Stimulated activated CD8-positive, alpha-beta memory T cell treated with anti-CD3 and anti-CD28 coated beads, Interleukin-12 subunit alpha, Interleukin-12 subunit beta, amount 100 ng/mL, for 1 hour (primary cell): ENCODE data around the gene VSTM2B.

Experiments
- DNase-seq: peaks from one replicate; pipeline ENCODE4 v3.0.0-alpha.2; 2020; ENCODE audit warnings: low read depth

The VSTM2B gene

DNA sequence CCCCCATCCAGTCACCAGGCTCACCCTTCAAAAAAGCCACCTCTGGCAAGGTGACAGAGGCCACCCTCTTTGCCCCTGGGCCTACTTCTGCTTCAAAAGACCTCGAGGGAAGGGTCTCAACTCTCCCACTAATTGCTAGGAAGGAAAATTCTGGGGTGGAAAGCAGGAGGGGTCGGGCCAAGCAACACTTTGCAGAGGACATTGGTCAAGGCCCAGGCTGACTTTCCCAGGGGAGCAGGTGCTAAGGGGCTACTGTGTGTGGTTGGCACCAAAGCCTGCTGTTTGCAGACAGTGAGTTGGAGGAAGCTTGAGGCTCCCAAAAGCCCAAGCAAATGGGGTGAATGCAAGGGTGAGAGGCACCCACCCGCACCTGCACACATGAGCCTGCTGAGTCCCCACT lies 28.6 kb upstream of the VSTM2B start:
- DNase-seq = no peak

DNA sequence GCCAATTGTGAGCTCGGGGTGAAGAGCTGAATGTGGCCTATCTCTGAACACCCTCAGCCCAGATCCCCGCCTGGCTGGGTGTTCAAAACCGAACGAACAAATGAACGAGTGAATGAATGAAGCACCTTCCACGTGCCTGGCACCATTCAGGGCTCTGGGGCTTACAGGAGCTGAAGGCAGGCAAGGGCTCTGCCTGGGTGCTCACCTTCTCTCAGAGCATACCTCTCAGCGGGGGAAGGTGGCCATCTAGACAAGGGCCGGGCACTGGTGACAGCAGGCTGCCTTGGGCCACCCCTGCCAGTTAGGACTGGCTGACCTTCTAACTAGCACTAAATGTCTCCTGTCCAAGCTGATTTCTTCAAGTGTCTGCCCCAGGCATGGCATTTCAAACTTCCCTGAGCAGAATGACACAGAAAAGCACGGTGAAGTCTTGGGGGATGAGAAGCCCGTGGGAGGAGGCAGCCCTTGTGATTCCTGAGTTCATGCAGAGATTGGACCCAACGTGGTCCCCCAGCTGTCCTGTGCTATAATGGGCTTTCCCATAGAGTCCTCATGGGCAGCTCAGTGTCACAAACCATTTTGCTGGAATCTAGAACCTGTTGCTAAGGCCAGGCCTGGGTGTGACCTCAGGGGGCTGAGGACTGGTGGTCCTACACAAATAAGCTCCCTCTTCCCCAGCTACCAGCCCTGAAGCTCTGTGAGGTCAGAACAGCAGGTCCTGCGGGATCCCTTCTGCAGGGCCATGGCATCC lies 27.9 kb upstream of the VSTM2B start:
- no peak for DNase-seq

DNA sequence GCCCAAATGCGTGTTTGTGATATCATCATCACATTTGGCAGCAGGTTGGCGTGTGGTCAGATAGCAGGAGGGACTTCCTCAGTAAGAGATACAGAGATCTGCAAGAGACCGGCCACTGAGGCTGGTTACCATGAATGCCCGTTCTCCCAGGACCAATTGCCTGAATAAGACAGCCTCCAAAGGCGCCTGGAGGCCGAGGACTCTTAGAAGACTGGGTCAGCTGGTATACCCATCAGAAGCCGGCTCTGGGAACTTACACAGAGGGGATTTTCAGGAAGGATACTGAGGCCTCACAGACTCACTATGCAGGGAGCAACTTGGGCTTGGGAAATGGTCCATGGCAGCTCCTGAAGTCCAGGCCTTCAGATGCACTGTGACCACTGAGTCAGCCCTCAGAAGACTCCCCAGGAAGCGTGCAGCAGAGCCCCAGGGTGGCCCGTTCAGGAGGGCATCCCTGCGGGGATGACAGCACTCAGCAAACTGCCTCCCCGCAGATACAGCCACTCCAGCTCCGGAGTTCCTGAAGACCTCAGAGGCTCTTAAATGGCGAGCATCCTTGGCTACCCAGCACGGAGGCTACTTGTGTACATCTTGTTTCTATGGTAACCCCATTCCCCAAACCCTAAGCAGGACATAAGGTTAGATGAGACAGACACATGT lies 26.4 kb upstream of the VSTM2B start:
- DNase-seq = no peak

DNA sequence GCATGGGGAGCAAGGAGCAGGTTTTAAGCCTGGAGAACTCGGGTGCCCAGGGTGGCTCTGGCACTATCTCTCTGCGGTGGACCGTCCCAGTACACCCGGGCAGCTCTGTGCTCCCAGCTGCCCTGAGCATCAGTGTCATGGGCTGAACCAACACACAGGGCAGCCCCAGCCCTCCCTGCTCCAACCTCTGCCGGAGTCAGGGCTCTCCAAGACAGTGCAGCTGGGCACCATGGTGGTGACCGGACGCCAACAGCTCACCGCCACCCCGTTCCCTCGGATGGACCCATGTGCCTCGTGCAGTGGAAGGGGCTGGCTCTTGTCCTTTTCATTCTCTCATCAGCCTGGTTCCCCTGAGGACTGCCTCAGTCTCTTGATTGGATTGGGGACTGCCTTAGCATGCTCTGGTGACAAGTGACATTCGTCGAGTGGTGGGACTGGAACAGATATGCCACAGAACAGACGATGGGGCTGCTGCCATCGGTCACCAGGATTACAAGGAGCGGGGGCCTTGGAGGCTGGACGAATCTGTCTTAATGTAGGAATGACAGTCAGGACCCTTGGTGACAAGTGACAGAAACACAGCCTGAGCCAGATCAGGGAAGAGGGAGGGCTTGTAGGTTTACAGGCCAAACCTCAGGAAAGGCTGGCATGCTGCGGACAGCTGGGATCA lies 25.7 kb upstream of the VSTM2B start:
- no peak for DNase-seq

DNA sequence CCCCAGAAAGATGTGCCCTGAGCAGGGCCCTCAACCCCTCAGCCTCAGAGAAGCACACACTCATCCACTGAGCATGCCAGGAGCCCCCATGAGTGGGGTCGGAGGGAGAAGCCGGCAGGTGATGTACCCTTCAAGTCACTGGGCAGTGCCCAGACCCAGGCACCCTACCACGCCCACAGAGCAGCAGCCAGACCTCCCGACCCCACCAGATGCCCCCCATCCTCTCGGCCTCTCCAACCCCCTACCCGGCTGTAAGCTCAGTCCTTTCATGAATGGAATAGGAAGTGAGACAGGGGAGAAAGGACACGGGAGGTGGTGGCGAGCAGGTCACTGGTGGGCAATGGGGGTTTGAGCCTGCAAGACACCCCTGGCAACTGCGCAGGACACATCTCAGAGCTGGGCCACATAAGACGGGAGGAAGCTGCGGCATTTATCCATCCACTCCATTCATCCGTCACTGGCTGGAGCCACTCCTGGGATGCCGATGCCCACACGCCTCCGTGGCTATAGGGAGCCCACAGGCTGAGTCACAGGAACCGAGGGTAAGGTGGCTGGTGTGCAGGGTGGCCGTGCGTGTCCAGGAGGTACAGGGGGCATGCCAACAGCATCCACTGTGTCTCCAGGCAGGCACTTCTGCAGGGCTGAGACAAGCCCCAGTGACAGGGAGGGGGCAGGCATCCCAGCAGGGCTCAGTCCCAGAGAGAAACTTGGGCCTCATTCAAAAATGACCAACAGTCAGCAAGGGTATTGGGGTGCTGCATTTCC lies 23.8 kb upstream of the VSTM2B start:
- no peak for DNase-seq

DNA sequence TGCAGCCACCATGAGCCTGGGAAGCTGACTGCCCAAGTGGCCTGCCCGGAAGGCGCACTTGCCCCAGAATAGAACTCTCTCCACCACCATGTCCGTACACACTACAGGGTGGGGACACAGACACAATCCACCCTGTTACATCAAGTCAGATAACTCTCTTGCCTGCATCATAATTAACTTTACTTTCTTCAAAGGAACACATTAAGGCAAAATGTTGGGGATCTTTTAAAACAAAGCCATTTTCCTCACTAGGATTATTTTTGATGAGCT lies 23.3 kb upstream of the VSTM2B start:
- DNase-seq = no peak

DNA sequence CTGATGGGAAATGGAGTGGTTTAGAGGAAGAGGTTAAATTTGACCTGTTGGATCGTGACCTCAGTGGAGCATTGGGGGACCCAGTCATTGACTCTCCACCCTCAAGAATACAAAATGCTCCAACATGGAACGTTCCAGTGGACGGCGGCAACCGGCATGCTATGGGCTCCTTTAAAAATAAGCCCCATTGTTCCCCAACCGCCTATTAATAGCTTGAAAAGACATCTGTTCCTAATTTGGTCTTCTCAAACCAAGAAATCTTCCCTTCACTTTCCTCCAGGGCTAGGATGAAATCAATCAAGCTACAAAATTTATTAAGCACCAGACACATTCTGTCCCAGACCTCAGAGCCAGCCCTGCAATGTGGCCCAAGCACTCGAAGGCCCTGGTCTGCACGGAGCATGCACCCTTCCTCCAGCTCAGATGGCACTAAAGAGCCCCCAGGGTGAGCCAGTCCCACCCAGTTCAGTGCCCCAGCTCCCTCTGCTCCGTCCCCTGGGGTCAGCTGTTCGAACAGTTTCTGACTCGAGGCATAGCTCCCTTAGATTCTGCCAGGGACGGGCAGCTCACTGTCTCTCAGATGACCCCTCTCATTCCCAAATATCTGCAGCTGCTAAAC lies 22.5 kb upstream of the VSTM2B start:
- DNase-seq = no peak

DNA sequence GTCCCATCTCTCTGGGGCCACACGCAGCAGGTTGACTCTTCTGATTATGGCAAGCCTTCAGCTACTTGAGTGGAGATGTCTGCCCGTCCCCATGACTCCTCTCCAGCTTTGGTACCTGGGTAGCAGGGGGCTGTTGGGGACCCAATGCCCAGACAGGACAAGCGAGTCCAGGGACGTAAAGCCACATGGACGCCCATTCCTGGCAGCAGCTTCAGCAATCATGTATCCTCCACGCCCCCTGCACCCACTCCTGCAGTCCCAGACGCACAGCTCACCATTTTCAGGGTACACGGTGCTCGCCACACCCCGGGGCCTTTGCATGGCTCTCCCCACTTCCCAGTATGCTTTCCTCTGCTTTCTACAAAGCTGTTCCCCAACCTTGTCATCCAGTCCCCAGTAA lies 22.0 kb upstream of the VSTM2B start:
- no peak for DNase-seq

DNA sequence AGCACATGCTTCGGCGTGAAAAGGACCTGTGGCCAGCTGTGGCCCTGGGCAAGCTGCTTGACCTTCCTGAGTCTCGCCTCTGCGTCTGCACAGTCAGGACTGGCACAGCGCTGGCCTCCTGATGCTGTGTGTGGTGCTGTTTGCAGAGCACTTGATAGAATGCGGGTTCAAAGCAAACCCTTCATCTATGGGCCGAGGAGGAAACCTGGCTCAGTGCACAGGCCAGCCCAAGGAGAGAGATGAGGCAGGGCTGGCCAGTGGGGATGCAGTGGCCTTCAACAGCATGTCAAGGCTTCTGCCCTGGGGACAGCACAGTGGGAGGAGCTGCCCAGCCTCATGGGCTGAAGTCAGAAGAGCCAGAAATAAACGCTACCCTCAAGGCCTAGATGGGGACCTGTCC lies 21.3 kb upstream of the VSTM2B start:
- DNase-seq = no peak

DNA sequence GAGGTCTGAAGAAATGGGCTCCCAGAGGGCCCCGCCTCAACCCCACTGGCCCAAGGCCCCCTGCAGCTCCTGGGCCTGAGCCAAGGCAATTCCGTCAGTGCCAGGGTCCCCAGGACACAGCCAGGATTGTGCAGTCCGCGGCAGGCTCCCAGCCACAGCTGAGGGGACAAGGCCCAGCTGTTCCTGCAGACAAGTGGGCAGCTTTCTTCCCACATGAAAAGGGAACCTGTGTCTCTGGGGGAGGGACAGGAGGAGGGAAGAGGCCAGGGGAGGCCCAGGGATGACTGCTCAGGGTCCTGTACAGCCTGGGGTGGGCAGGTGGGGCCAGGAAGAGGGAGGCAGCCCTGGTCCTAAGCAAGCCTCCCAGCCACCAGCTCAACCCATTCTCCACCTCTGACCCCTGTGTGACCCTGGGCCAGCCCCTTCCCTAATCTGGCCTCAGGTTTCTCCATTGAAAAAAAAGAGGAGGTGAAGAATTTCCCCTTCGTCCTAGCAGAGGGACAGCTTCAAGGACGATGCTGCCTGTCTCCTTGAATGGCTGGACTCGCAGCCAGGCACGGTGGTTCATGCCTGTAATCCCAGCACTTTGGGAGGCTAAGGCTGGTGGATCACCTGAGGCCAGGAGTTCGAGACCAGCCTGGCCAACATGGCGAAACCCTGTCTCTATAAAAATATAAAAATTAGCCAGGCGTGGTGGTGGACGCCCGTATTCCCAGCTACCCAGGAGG lies 20.5 kb upstream of the VSTM2B start:
- no peak for DNase-seq

DNA sequence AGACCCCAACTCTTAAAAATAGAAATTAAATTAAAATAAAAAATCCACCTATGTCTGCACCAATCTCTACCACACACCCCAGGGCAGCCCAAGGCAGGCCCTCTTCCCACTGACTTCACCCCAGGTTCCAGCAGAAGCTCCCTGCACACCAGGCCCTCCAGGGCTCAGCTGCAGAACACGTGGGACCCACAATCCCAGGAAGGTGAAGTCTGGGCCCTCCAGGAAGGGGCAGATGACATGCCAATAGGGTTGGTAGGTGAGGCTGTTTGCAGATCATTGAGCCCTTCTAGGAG lies 19.2 kb upstream of the VSTM2B start:
- DNase-seq = no peak

DNA sequence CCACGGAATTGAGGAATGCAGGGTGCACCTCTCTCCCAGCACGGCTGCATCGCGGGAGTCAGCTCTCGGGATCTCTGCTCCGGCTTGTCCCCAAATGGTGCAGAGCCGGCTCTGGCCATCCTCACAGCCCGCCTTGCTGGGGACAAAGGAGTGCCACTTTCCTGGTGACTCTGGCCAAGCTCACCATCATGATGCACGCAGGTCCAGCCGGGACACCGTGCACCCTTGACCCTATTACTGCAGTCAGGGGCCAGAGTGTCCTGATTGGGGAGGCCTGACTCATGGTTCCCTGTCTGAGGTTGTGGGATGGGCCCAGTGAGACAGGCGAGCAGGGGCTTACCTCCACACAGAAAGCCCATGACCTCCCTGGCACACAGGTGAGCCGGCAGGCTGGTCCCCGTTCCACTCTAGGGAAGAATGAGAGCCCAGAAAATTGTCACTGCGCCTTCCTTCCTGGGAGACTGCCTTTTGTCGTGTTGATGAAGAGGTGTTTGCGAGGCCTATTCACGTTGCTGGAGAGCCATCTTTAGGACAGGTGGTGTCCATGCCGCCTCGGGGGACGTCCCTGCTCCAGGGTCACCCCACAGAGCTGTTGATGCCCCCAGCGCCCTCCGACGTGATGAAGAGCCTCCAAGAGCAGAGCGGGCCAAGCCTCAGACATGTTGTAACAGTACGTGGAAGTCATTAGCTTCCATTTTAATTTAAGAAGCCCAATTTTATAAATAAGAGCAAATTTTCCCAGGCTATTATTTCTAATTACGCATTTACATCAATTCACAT lies 18.5 kb upstream of the VSTM2B start:
- DNase-seq = no peak

DNA sequence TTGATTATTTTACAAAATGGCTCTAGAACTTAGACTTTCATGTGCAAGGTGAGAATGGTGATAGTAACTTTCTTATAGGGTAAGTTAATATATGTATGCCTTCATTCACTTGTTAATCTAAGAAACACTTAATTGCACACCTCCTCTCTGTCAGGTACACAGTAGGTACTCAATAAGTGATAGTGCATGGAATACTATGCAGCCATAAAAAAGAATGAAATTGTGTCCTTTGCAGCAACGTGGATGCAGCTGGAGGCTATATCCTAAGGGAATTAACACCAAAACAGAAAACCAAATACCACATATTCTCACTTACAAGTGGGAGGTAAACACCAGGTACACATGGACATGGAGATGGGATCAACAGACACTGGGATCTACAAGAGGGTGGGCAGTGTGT lies 17.6 kb upstream of the VSTM2B start:
- no peak for DNase-seq

DNA sequence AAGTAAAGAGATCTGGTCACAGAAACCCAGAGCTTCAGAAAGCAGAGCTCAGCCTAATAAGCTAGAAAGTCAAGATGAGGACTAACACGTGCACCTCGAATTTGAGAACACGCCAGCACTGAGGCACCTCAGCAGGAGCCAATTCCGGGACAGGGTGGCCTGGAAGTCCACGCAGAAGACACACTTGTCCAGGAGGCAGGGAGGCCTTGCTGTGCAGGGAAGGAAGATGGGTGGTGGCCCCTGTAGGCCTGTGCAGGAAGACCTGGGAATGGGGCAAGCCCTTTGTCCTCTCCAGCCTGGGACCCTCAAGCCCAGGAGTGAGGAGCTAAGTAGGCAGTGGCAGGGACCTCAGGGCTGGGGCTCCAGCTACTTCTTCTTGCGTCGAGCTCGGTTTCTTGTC lies 16.3 kb upstream of the VSTM2B start:
- DNase-seq = no peak

DNA sequence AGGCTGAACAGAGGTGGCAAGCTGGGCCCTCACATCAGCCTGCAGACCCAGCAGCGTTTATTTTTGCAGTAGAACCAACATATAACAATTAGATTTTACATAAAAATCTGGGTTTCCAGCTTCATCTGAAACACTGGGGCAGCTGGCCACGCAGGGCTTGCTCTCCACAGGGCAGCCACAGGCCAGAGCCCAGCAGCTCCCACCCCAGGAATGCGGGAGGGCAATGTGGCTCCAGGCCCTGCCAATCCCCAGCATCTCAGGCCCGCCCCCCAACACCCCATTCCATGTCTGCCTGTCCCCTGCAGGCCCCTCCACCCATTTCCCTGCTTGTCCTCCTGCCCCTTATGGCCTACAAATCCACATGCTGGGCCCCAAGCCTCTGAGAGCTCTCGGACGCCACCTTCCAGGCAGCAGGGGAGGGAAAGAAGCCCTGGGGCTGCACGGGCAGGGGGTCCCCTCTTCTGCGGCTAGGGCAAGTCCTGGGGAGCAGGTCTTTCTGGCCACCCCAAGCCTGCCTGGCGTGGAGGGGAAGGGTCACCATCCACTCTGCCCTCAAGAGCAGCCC lies 15.0 kb upstream of the VSTM2B start:
- no peak for DNase-seq

DNA sequence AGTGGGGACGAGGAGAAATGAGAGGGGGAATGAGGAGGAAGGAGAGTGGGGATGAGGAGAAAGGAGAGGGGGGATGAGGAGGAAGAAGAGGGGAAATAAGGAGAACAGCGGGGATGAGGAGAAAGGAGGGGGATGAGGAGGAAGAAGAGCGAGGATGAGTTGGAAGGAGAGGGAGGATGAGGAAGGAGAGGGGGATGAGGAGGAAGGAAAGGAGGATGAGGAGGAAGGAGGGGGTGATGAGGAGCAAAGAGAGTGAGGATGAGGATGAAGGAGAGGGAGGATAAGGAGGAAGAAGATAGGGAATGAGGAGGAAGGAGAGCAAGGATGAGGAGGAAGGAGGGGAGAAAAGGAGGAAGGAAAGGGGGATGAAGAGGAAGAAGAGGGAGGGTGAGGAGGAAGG lies 14.0 kb upstream of the VSTM2B start:
- DNase-seq = no peak

DNA sequence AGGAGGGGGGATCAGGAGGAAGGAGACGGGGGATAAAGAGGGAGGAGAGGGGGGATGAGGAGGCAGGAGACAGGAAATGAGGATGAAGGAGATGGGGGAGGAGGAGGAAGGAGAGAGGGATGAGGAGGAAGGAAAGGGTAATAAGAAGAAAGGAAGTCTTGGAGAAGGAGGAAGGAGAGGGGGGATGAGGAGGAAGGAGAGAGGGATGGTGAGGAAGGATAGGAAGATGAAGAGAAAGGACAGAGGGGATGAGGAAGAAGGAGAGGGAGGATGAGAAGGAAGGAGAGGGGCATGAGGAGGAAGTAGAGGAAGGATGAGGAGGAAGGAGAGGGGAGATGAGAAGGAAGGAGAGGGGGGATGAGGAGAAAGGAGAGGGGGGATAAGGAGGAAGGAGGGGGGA lies 13.0 kb upstream of the VSTM2B start:
- no peak for DNase-seq

DNA sequence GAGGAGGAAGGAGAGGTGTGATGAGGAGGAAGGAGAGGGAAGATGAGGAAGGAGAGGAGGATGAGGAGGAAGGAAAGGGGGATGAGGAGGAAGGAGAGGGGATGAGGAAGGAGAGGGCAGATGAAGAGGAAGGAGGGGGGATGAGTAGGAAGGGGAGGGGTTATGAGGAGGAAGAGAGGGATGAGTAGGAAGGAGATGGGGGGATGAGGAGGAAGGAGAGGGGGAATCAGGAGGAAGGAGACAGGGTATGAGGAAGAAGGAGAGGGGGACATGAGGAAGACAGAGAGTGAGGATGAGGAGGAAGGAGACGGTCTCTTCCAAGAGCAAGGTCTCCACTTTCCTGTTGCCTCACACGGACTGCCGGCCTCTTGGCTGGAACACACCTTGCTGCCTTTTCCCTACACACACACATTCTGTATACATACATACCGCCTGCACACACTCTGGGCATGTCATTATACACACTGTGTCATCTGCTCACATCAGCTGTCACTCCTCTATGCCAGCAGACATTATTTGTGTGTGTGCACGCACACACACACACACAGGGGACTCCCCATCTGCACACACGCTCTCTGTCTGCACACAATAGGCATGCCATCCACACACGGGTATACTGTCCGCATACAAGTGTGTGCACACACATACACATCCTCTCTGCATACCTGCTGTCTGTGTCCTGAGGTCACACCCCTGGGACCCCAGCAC lies 11.1 kb upstream of the VSTM2B start:
- no peak for DNase-seq

DNA sequence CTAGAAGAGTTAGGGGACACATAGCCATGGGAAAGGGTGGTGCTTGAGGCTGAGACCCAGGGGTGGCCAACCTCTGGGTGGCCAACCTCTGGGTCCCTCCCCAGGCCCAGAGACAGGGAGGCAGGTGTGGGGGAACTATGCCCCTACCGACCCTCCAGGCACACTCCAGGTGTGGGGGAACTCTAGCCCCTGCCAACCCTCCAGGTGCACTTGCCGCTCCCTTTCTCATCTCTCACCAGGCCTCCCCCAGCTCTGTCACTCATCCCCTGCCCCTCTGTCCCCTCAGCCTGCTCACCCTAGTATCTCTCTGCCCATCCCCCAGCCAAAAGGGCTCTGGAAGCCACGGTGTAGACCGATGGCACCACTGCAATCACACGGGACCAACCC lies 10.6 kb upstream of the VSTM2B start:
- DNase-seq = no peak

DNA sequence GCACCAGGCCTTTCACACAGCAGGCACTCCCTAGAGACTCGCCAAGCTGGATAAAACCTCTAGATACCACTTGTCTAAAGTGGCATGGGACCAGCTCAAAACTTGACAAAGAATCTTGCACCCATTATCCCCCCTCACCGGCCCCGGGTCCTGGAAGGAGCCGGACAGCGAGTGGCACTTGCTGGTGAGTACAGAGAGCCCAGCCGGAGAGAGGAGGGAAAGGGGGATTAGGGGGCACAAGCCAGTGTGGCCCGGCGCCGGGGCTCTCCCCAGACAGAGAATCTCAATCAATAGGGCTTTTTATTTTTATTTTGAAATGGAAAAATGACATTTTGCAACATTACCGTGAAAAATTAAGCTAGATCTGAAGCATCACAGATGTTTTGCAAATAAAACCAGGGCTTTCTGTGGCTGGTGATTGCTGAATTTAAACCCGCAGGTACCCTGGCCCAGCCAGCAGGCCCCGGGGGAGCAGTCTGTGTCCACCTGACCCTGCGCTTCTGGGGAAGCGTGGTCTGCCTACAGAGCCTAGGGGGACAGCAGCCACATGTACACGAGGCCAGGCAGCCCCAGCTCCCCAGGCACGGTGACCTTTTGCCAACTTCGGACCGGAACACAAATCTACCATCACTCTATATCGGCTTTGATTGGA lies 10.0 kb upstream of the VSTM2B start:
- DNase-seq = no peak
